WERI-Rb-1 (cell line): ENCODE measurements around the gene RGS8.

ENCODE experiments used
- DNase-seq: peaks from one replicate; pipeline ENCODE4 v3.0.0-alpha.2; 2020
- H3K27ac ChIP-seq: fragments of 250-450 bp; sonication (Bioruptor Pico); 2 replicates; pipeline ENCODE4 v1.5.1; 2020; ENCODE audit warnings: mild to moderate bottlenecking, moderate library complexity
- H3K27me3 ChIP-seq: fragments of 250-450 bp; sonication (Bioruptor Pico); 2 replicates; pipeline ENCODE4 v1.5.1; 2021; ENCODE audit warnings: mild to moderate bottlenecking, low read depth, moderate library complexity; ENCODE audit not compliant: insufficient read depth, severe bottlenecking
- H3K36me3 ChIP-seq: fragments of 250-450 bp; sonication (Bioruptor Pico); 2 replicates; pipeline ENCODE4 v1.5.1; 2020; ENCODE audit warnings: mild to moderate bottlenecking, moderate library complexity
- H3K4me3 ChIP-seq: 2 replicates; pipeline ENCODE4 v1.5.1; 2011; ENCODE audit warnings: low read depth, mild to moderate bottlenecking, control low read depth, low read length
- H3K9me3 ChIP-seq: fragments of 250-450 bp; sonication (Bioruptor Pico); 2 replicates; pipeline ENCODE4 v1.5.1; 2021; ENCODE audit warnings: mild to moderate bottlenecking, moderate library complexity; ENCODE audit not compliant: severe bottlenecking
- CTCF ChIP-seq: IDR thresholded peaks from 2 replicates; pipeline ENCODE4 v1.5.1; 2011; ENCODE audit warnings: low read depth, mild to moderate bottlenecking, control low read depth, inconsistent platforms, low read length

The RGS8 gene

GRCh38 chr1:182715531-182715930, 31.1 kb upstream of the RGS8 start:
- no peak for TF ChIP-seq CTCF
- H3K4me3 ChIP-seq, result no peak overlapping the region
- DNase-seq, result no peak
- H3K27me3 ChIP-seq, result no peaks in the 10 kb centered on the region
- H3K36me3 ChIP-seq, result no peaks in the 10 kb centered on the region
- H3K27ac ChIP-seq, result no peak overlapping the region
- H3K9me3 ChIP-seq, result no peaks in the 10 kb centered on the region

GRCh38 chr1:182714546-182714945, 30.2 kb upstream of the RGS8 start:
- Histone ChIP-seq H3K27ac (no peak overlapping the region), H3K4me3 (no peak overlapping the region), H3K27me3 (no peaks in the 10 kb centered on the region), H3K36me3 (no peaks in the 10 kb centered on the region), H3K9me3 (no peaks in the 10 kb centered on the region)
- no peak for DNase-seq
- no peak for TF ChIP-seq CTCF

GRCh38 chr1:182713939-182714338, 29.6 kb upstream of the RGS8 start:
- no peak for DNase-seq
- Histone ChIP-seq H3K9me3 (no peaks in the 10 kb centered on the region), H3K36me3 (no peaks in the 10 kb centered on the region), H3K4me3 (no peak overlapping the region), H3K27ac (no peak overlapping the region), H3K27me3 (no peaks in the 10 kb centered on the region)
- TF ChIP-seq CTCF, result no peak

GRCh38 chr1:182713492-182713891, 29.1 kb upstream of the RGS8 start:
- no peaks in the 10 kb centered on the region for H3K9me3 ChIP-seq
- no peak for TF ChIP-seq CTCF
- DNase-seq, result no peak
- no peak overlapping the region for H3K4me3 ChIP-seq
- H3K27me3 ChIP-seq, result no peaks in the 10 kb centered on the region
- no peak overlapping the region for H3K27ac ChIP-seq
- H3K36me3 ChIP-seq, result no peaks in the 10 kb centered on the region

GRCh38 chr1:182709855-182710254, 25.5 kb upstream of the RGS8 start:
- no peaks in the 10 kb centered on the region for H3K9me3 ChIP-seq
- DNase-seq, result no peak
- no peaks in the 10 kb centered on the region for H3K27me3 ChIP-seq
- no peak overlapping the region for H3K27ac ChIP-seq
- no peak overlapping the region for H3K4me3 ChIP-seq
- no peak for TF ChIP-seq CTCF
- no peaks in the 10 kb centered on the region for H3K36me3 ChIP-seq

GRCh38 chr1:182709225-182709764, 24.9 kb upstream of the RGS8 start:
- H3K4me3 ChIP-seq, result no peak overlapping the region
- H3K27ac ChIP-seq, result no peak overlapping the region
- H3K9me3 ChIP-seq, result no peaks in the 10 kb centered on the region
- no peaks in the 10 kb centered on the region for H3K27me3 ChIP-seq
- no peak for DNase-seq
- TF ChIP-seq CTCF, result no peak
- H3K36me3 ChIP-seq, result no peaks in the 10 kb centered on the region
